SHP77 (cell line): ENCODE results near the gene ZIC2.

ENCODE experiments used
- DNase-seq, 2 experiments: peaks; one replicate each; lab custom pipeline; 2025; lab: John Stamatoyannopoulos, UW

Gene ZIC2

DNA sequence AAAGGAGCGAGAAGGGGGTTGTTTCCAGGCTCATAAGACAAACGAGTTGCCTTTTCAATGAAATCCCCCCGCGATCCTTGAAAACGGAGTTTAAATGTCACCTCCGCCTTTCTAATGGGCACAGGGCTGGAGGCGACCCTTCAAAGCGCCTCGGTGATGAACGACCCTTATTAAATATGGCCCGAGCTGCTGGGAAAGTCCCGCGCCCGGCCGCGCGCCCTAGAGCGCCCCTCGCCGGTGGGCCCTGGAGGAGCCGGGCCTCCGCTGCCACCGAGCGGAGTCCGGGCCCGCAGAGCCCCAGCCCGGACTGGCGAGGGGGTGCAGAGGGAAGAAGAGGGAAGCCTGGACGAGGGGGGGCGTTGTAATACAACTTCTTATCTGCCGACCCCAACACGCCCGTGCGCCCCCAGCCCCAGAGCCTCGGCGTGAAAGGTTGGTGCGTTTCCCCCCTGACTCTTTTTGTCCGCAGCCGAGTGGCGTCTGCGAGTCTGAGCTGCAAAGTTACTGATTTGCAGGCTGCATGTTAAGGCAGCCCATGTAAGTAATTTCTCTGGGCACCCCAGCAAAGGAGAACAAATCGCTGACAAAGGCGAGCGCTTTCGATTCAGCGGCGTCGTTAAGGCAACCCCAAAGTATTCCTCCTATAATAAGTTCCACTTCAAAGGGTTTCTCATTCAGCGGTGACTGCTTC is 21.9 kb upstream of the ZIC2 start:
- no peak for DNase-seq

DNA sequence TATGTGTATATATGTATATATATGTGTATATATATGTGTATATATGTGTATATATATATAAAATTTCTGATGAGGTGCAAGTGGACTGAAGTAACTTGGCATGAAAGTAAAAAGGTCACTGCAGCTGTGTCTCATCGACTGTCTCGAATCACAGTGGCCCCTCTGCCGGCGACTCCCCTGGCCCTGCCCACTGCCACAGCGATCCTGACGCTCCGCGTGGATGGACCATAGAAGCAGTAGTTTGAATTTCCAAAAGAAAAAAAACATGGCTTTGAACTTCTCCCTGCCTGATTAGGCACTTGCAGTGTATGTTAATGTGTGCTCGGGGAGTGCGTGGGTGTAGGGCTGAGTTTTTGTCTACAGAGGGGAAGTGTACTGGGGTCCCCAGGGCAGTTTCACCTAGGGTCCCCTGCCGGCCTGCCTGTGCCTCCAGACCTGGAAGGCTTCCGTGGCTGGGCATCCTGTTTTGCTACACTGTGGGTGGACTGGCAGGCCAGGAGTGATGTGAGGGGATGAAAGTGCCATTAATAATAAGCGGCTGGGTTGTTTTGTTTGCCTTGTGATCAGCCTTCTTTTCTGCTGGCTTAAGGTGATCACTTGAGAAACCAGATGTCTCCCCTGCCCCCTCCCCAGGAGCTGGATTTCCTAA is 20.8 kb upstream of the ZIC2 start:
- no peak for DNase-seq

DNA sequence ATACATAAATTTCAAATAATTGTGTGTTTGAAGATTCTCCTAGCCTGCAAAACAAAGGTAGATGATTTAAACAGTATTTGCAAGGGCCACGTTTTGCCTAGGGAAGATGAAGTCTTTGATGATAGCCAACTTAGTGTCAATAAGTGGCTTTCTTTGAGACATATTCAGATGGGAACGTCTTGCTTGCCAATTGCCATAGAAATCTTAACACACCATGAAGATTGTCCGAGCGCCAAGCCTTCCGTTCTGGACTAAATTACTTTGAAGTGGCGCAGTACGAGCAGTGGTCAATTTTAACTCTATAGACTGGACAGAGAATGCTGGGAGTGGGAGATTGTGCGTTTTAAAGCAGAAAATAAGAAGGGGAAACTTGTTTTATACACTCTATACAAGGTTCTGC is 19.9 kb upstream of the ZIC2 start:
- DNase-seq, result no peak

DNA sequence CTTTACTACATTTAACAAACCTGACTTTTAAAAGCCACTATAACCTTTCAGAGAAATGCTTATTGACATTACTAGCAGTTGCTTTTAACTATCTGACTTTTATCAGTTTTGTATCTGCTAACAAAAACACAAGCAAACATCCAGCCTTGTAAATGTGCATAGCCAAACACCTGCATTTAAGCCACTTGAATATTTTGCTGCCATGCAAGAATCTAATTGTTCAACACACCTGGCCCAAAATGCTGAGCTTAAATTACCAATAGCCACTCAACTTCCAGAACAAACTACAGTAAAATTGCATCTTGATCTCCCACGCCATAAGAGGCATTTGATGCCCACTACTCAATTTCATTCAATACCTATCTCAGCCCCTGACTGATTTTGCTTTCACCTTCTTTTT is 19.3 kb upstream of the ZIC2 start:
- no peak for DNase-seq

DNA sequence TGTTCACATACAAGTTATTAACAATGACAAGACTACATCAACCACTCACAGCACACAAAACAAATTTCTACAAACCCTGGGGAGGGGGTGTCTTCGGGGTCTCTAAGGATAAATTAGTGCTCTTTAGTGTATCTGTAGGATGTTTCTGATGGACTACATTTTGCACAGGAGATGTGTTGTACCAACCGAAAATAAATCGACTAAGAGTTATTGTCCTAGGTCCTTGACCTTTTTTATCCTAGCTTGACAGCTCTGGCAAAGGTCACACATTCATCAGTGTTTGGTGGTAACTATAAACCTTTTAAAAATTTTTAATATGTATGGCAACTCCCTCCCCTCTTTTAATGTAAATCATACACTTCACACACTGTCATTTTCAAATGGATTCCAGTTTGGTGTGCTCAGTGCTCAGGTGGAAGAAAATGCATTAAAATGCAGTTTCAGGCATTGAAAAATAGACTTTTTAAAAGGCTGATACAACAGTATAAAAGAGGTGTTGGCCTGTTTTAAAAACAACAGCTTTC is 17.7 kb upstream of the ZIC2 start:
- no peak for DNase-seq

DNA sequence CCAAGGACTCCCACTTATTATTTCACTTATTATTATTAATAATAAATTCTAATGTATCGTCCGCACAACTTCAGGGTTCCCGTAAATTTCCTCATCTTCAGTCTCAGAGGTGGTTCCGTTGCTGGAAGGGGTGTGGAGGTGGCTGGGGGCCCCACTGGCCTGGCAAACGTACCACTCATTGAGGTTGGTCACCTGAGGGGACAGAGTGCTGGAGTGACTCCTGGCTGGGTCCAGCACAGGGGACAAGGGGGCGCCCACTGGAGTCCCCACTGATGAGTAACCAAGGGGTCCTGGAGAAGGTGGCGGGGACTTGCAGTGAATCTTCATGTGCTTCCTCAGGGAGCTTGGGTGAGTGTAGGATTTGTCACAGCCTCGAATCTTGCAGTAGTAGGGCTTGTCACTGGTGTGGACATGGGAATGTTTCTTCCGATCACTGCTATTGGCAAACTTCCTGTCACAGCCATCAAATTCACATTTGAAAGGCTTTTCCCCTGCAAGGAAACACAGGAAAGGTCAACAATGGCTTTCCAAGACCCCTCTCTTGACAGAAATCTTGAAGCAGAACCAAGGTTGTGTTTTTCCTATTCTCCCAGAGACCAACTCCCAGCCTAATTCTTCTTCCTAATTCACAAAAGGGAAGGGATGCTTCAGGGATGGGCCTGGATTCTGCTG is 16.1 kb upstream of the ZIC2 start:
- DNase-seq, result no peak

DNA sequence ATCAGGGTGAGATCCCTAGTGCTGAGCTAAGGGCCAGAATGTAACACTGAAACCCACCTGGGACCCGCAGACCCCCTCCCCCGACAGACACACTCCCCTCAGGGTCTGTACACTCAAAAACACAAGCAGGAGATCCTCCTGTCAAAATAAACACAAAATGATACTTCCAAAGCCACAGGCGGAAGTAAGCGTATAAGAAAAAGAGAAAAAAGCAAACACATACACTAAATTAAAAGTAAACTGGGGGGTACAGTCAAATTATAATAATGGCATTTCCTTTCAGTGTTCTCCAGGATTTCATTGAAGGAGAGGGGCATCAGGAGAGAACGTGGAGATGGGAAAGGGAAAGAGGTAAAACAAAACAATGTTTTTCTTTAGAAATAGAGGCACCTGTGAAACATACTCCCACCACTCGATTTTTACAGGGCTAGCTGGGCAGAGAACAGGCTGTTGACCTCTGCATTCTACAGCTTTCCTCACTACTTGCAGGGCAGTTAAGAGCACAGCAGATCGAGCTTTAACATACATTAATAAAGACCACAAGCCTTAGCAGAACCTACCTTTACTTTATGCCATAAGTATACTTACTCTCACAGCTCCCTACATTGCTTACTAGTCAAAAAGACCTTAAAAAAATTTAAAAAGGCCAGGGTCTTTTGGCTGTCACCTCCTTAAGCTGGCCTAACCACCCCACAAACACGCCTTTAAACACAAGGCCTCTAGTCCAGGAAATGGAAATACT is 15.3 kb upstream of the ZIC2 start:
- DNase-seq, result no peak

DNA sequence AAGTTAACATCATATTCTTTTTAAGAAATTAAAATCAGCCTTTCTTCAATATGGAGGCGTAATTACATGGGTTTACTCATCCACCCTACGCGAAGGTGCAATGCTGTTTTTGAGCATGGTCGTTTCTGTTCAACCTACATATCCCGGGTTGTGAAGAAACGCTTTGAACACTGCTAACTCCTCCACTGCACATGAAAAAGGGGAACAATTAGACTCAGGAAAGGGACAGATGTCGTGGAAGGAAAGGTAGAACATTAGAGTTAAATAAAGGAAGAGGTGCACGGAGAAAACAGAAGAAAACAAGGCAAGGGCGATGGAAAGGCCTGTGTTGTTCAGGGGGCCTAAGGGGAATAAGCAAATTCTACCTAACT is 14.1 kb upstream of the ZIC2 start:
- no peak for DNase-seq

DNA sequence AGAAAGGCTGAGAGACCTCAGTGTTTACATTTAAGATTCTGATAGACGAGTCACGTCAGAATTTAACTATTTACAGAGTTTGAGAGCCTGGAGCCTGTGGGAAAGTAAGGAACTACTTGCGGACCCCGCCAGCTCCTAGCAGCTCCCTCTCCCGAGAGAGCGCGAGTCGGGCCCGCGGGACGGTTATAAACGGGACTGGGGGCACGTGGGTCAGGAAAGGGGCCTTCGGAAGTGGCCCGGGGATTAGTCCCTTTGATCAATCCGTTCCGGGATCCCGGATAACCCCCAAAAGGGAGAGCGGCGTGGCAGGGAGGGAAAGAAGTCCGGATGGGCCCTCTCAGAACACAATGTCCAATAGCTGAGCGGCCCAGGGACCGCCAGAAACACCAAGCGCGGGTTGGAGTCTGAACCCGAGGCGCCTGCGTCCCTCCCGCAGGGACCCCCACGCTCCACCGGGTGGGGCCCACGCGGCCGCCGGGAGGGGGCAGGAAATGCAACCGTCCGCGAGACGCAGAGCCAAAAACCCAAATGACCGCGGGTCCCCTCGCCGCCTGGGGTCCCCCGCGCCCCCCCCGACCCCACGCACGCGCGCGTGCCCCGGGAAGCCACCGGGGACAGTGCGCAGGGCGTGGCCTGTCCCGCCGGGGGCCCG is 13.6 kb upstream of the ZIC2 start:
- DNase-seq, result no peak

DNA sequence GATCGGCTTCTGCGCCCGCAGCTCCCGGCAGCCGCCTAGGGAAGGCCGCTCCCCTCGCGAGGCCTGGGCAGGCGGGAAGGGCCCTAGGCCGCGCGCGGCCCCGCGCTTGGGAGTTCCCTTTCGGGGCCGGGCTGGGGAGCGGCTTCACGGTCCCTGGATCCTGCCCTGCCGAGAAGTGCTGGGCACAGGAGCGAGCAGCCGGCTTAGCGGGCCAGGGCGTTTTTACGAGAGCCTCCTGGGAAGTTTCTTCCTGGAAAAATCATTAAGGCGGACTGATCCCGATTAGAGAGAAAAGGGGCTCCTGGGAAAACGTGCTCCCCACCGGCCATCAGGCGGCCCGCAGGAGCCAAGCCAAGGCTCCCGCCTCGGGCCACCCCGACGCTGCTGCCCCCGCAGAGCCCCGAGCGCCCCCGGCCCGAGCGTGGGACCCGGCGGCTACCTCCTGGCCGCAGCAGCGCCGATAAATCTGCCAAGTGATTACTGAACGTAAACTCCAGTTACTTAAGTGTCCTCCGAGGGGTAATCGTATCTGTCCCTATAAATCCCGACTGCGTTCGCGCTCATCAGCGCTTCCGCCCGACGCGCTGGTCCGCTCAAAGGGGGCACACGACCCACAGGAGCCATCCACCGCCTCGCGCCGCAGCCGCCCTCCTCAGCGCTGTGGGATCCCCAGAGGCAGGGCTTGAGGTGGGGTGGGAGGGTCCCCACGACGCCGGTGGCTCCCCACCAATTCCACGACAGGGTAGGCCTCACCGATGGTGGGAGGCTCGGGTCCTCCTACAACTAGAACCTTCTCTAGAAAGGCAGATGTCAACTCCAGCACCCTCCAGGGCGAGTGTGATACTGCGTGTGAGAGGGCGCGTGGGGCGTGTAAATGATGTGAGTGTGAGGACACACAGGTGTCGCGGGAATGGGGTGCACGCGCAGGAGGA is 12.8 kb upstream of the ZIC2 start:
- no peak for DNase-seq

DNA sequence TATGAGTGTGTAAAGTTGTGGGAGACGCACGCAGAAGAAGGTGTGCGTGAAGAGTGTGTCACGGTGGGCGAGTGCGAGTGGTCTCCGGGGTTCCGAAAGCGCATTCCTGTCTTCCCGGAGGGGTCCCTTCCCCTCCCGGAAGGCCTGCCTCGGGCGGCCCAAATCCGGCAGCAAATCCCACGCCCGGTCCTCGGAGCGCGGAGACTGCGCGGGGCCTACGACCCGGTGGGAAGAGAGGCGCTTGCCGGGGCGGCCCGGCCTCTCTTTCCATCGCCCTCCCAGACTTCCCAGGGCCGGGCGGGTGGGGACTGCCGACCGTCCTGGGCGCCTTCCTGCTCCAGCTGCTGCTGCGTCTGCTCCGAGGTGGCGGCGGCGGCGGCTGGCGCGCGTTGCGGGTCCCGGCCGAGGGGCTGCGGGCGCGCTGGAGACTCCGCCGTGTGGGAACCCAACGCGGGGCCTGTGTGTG is 12.1 kb upstream of the ZIC2 start:
- no peak for DNase-seq

DNA sequence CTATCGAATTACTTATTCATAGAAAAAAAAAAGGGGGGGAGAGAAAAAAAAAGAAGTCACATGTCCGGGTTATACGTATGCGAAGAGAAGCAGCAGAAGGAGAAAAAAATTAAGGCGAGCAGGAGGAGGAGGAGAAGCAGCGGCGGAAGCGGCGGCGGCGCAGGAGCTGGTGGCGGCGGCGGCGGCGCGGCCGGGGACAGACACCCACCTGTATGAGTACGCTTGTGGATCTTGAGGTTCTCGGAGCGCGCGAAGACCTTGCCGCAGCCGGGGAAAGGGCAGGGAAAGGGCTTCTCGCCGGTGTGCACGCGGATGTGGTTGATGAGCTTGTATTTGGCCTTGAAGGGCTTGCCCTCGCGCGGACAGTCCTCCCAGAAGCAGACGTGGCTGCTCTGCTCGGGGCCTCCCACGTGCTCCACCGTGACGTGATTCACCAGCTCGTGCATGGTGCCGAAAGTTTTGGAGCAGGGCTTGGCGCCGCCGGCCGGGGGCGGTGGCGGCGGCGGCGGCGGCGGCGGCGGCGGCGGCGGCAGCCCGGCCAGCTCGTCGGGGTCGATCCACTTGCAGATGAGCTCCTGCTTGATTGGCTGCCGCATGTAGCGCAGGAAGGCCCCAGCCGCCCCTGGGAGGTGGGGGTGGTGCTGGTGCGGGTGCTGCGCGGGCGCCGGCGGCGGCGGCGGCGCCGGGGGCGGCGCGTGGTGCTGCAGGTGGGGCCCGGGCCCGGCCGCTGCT is 11.5 kb upstream of the ZIC2 start:
- no peak for DNase-seq

DNA sequence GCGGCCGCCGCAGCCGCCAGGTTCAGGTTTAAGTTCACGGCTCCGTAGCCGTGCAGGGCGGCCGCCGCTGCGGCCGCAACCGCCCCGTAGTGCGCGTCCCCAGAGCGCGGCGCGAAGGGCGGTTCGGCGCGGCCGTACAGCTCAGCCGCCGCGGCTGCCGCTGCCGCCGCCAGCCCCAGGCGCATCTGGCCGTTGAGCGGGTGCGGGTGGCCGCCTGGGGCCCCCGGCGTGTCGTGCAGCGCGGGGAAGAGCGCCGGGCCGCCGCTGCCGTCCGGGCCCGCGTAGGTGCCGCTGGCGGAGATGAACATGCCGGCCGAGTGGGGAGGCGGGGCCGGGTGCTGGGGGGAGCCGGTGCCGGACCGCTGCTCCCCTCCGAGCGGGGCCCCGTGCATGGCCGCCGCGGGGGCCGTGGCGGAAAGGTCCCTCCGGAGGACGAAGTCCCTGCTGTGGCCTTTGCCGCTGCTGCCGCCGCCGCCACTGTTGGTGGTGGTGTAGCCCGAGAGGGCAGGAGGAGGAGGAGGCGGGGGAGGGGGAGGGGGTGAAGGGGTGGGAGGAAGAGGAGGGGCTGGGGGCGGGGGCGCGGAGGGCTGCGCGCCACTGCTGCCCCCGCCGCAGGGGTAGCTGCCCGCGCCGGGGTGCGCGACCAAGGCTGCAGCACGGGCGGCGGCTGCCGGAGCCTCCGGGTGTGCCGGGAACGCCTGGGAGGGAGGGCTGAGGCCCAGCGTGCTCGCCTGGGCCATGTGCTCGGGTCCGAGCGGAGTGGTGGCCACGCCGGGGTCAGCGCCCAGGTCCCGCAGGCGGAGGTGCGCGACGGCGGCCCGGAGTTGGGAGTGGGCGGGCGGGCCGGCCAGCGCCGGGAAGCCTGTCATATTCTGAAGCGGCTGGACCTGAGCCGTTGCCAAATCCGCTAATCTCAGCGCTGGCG is 10.7 kb upstream of the ZIC2 start:
- DNase-seq, result no peak

DNA sequence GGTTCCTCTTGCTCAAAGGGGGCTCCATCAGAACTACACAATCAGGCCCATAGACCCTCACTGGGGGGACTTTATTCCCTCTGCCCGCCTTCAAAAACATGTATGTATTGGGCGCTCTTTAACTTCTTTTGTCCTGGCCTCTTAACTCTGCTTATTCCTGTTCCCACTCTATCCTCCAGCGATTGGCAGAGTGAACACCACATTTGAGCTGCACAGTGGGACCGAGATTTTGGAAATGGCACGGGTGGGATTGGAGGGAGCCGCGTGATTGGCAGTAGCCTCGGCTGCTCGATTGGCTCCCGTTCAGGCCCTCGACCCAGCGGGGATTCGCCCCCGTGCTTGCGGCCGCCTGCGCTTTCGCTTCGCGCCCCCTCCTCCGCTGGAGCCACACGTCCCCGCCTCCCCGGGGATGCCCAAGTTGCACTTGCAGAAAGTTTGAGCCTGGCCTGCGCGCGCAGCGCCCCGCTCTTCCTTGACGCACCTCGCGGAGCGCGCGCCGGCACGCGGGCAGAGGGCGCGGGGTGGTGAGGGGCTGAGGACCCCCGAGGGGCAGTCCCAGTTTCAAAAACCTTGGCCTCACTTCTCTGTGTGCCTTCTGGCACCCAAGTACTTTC is 9.9 kb upstream of the ZIC2 start, which contains the start of gene ZIC5:
Gene ZIC5 (minus strand): TSS at position 192 of the 614 bp plus-strand sequence. CDS start 164 bp downstream, at position 28.
- no peak for DNase-seq

DNA sequence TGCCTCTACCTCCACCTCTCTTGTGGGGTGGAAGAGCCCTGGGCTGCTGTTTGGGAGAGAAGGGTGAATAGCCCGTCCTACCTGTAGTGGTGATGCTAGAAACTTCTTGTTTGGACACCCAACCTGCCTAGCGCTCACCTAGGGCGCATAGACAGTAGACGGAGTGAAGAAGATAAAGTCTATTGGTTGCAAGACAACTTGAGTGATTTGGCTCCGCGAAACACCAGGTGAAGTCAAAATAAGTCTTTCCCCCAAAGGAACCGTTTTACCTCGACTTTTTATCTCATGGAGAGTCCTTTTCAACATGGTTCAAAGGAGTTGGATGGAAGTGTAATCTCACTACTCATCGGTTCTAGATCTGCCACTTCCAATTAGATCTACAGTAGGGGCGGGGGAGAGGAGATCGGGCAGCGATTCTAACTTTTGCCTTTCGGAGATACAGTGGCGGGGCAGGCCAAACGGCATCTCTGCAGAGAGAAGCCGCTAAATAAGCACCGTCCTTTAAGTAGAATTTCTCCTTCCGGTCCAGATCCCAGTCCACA is 9.3 kb upstream of the ZIC2 start:
- no peak for DNase-seq

DNA sequence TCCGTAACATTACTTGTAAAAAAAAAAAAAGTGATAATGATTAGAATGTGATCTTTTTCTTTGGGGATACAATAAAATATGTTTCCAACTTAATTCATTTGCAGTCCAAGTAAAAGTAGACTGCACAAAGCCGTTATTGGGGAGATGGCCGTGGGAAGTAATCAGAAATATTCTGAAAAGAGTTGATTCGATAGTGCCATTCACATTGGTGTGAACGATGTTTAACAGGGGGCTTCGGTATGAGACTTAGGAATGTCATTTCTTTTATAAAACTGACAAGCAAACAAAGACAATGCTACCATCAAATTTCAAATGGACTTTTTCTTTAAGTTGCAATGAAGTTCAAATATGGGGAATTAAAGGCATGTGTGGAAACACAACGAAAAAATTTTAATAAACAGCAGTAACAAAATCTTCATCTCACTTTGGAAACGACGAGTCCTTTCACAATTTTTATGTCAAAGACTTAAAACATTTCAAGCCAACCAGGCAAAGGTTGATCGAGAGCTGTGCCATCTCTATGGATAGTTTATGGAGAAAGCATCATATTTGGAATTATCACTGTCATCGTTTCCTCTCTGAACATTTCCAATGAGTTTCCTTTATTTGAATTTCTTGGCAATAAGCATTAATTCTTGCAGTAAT is 8.3 kb upstream of the ZIC2 start:
- DNase-seq, result no peak

DNA sequence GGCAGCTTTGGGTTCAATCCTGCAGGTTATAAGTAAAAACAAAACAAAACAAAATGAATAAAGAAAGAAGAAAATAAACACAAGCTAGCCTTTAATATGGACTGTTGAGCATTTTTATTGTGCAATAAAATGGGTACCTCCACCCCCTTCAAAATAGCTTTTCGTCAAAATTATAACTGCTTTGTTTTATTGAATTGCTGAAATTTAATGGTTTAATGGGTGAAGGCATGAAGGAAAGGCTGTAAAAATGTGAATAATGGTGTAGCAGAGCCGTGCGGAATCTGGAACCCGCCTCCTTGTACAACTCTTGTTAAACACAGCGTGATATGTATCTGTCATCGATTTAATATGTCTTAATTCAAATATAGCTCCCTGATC is 7.8 kb upstream of the ZIC2 start:
- no peak for DNase-seq
